Gastroesophageal sphincter (tissue), 4 donors: ENCODE results near the gene FCER2. TPM values are rescaled to one million over a fixed set of nuclear protein-coding genes. Genes with fewer than 3 reads are reported as not detected.

Experiments
- ATAC-seq: fragments of 150-250 bp; one replicate; pipeline ENCODE4 v1.9.1; 2016; ENCODE audit warnings: mild to moderate bottlenecking, moderate library complexity
- H3K27ac ChIP-seq, 4 donors: fragments of 200-600 bp; sonication (generic) in 3 of 4; 1 replicate in 3 of 4; 2 replicates in 1 of 4; pipeline ENCODE4 v1.5.1; 2016 to 2019
- H3K27me3 ChIP-seq: fragments of 200-600 bp; sonication (generic); one replicate; pipeline ENCODE4 v1.5.1; 2019
- H3K36me3 ChIP-seq, 2 donors: fragments of 200-600 bp; sonication (generic); one replicate each; pipeline ENCODE4 v1.5.1; 2019; ENCODE audit warnings: control low read depth in 1 of 2
- H3K4me1 ChIP-seq, 3 donors: fragments of 200-600 bp; sonication (generic); 1 replicate in 2 of 3; 2 replicates in 1 of 3; pipeline ENCODE4 v1.5.1; 2016 to 2019; ENCODE audit warnings: control low read depth in 2 of 3
- H3K4me3 ChIP-seq, 2 donors: fragments of 200-600 bp; sonication (generic); one replicate each; pipeline ENCODE4 v1.5.1; 2019; ENCODE audit warnings: mild to moderate bottlenecking in 1 of 2, moderate library complexity in 1 of 2
- H3K9me3 ChIP-seq, 3 donors: fragments of 200-600 bp; sonication (generic); one replicate each; pipeline ENCODE4 v1.5.1; 2017 to 2019; ENCODE audit warnings: control low read depth in 2 of 3
- CTCF ChIP-seq, 4 experiments: fragments of 200-600 bp in 2 of 4; fragments of 450-650 bp in 2 of 4; sonication (generic) in 1 of 4; IDR thresholded peaks; one replicate each; pipeline ENCODE4 v1.5.1; 2017 to 2019; ENCODE audit warnings: antibody characterized with exemption in 4 of 4, mild to moderate bottlenecking in 2 of 4, moderate library complexity in 2 of 4
- EP300 ChIP-seq: sonication (generic); formaldehyde crosslinking; IDR thresholded peaks from one replicate; pipeline ENCODE4 v1.6.1; 2017; ENCODE audit warnings: antibody characterized with exemption, mild to moderate bottlenecking
- POLR2A ChIP-seq, 2 donors: fragments of 450-650 bp; IDR thresholded peaks; one replicate each; pipeline ENCODE4 v1.6.1; 2017; ENCODE audit warnings: antibody characterized with exemption in 2 of 2, mild to moderate bottlenecking in 2 of 2, moderate library complexity in 1 of 2
- POLR2AphosphoS5 ChIP-seq: sonication (generic); formaldehyde crosslinking; IDR thresholded peaks from one replicate; pipeline ENCODE4 v1.6.1; 2017; ENCODE audit warnings: antibody characterized with exemption
- WGBS, 2 donors: methylation state at CpG; one replicate each; pipeline ENCODE4 v1.1.5; 2018; ENCODE audit warnings: low coverage in 1 of 2; 5-methylcytosine and 5-hydroxymethylcytosine counted together
- total RNA-seq, 4 donors: library from RNA; depleted of rRNA; stranded (reverse); fragments of >200 nt; gene quantifications; one replicate each; pipeline ENCODE4 v1.1.0, GENCODE V29; 2016

FCER2 gene
- total RNA-seq, 4 donors from 2014 or later: 1.2 TPM; not detected in 3

GRCh38 chr19:7722231-7722651 lies 20.3 kb upstream of the FCER2 start:
- 40% methylated on average over 2 of the region's 5 CpGs; no CpG with 5 or more reads in 1 of the 2 donors for WGBS, 2 donors
- Histone ChIP-seq H3K27me3 (peaks cover 84% of the 10 kb centered on the region), H3K4me1 (no peaks in the 10 kb centered on the region), H3K27ac (no peak overlapping the region), H3K9me3 (peaks cover 0 to 4% (median 0%) of the 10 kb centered on the region in 3 donors), H3K36me3 (no peaks in the 10 kb centered on the region), H3K4me3 (no peak overlapping the region)
- ATAC-seq: no peak
- no peak for TF ChIP-seq EP300
- TF ChIP-seq POLR2A (IDR thresholded peaks at IDR 0.05): no peak
- no peak for TF ChIP-seq POLR2AphosphoS5
- no peak for TF ChIP-seq CTCF (IDR thresholded peaks at IDR 0.05)

- Histone ChIP-seq H3K36me3 (no peaks in the 10 kb centered on the region), H3K4me3 (no peak overlapping the region), H3K9me3 (peaks cover 0 to 15% (median 0%) of the 10 kb centered on the region in 3 donors), H3K27me3 (peaks cover 69% of the 10 kb centered on the region), H3K4me1 (no peaks in the 10 kb centered on the region), H3K27ac (no peak overlapping the region)
- ATAC-seq: no peak
- TF ChIP-seq POLR2A (IDR thresholded peaks at IDR 0.05) (no peak), POLR2AphosphoS5 (no peak), EP300 (no peak), CTCF (IDR thresholded peaks at IDR 0.05) (no peak)
- 67% methylated on average over 2 of the region's 6 CpGs; no CpG with 5 or more reads in 1 of the 2 donors for WGBS, 2 donors
Observed at GRCh38 chr19:7720351-7720750, 18.4 kb upstream of the FCER2 start.

GRCh38 chr19:7718668-7719067 lies 16.7 kb upstream of the FCER2 start:
- TF ChIP-seq POLR2AphosphoS5: no peak
- TF ChIP-seq CTCF (IDR thresholded peaks at IDR 0.05): no peak
- no peak for TF ChIP-seq EP300
- TF ChIP-seq POLR2A (IDR thresholded peaks at IDR 0.05): no peak
- H3K4me1 ChIP-seq: no peaks in the 10 kb centered on the region
- ATAC-seq: no peak
- H3K4me3 ChIP-seq: no peak overlapping the region
- peaks cover 0 to 15% (median 0%) of the 10 kb centered on the region in 3 donors for H3K9me3 ChIP-seq
- WGBS, 2 donors: 42% methylated on average over 6 of the region's 8 CpGs; no CpG with 5 or more reads in 1 of the 2 donors
- peaks cover 53% of the 10 kb centered on the region for H3K27me3 ChIP-seq
- H3K36me3 ChIP-seq: no peaks in the 10 kb centered on the region
- H3K27ac ChIP-seq: no peak overlapping the region

GRCh38 chr19:7716762-7717161 lies 14.8 kb upstream of the FCER2 start:
- H3K4me1 ChIP-seq: no peaks in the 10 kb centered on the region
- peaks cover 37% of the 10 kb centered on the region for H3K27me3 ChIP-seq
- peaks cover 0 to 15% (median 0%) of the 10 kb centered on the region in 3 donors for H3K9me3 ChIP-seq
- H3K4me3 ChIP-seq: no peak overlapping the region
- H3K36me3 ChIP-seq: no peaks in the 10 kb centered on the region
- 50 to 80% methylated on average over 1 of the region's 1 CpG for WGBS, 2 donors
- TF ChIP-seq EP300 (no peak), POLR2AphosphoS5 (no peak), POLR2A (IDR thresholded peaks at IDR 0.05) (no peak), CTCF (IDR thresholded peaks at IDR 0.05) (no peak)
- no peak overlapping the region for H3K27ac ChIP-seq
- ATAC-seq: no peak

GRCh38 chr19:7715671-7716070 lies 13.7 kb upstream of the FCER2 start:
- Histone ChIP-seq H3K4me3 (no peak overlapping the region), H3K4me1 (no peaks in the 10 kb centered on the region), H3K27me3 (peaks cover 33% of the 10 kb centered on the region), H3K27ac (no peak overlapping the region), H3K9me3 (peaks cover 0 to 15% (median 0%) of the 10 kb centered on the region in 3 donors), H3K36me3 (no peaks in the 10 kb centered on the region)
- TF ChIP-seq POLR2AphosphoS5 (no peak), CTCF (IDR thresholded peaks at IDR 0.05) (no peak), POLR2A (IDR thresholded peaks at IDR 0.05) (no peak), EP300 (no peak)
- WGBS, 2 donors: 27% methylated on average over 1 of the region's 1 CpG; no CpG with 5 or more reads in 1 of the 2 donors
- ATAC-seq: no peak
